ENCODE data around the gene CRK. TPM values are rescaled to one million over a fixed set of nuclear protein-coding genes. Genes with fewer than 3 reads are reported as not detected.
"Not testable (repeated sequence)": the region's sequence is repeated elsewhere in the genome, so short reads cannot be mapped to it uniquely, and the experiment has no call there.

CRK gene
- polyA plus RNA-seq, 10 donors, result 33.0 to 50.1 (median 43.0) TPM

- DNase-seq, result no peak
Observed at GRCh38 chr17:1470071-1470754, 14.2 kb upstream of the CRK start.

- no peak for DNase-seq
Observed at GRCh38 chr17:1469231-1469852, 13.3 kb upstream of the CRK start.

- peak in 1 of 3 donors; percentile 49 for DNase-seq
Observed at GRCh38 chr17:1467898-1468492, 12.0 kb upstream of the CRK start.

GRCh38 chr17:1467258-1467657 lies 11.2 kb upstream of the CRK start:
- no peak for DNase-seq

GRCh38 chr17:1464186-1464585 lies 8.2 kb upstream of the CRK start:
- DNase-seq, result no peak

GRCh38 chr17:1462164-1463112 lies 6.4 kb upstream of the CRK start:
- DNase-seq, result no peak

GRCh38 chr17:1461198-1461944 lies 5.3 kb upstream of the CRK start:
- no peak for DNase-seq

- no peak for DNase-seq
Observed at GRCh38 chr17:1460233-1460632, 4.2 kb upstream of the CRK start.

GRCh38 chr17:1455291-1455796 lies 688 bp downstream of the CRK start:
- DNase-seq, result peak; percentile 43 to 87 (median 74)

- no peak for DNase-seq
Observed at GRCh38 chr17:1454541-1454940, 1.5 kb downstream of the CRK start.

GRCh38 chr17:1453694-1454093 lies 2.3 kb downstream of the CRK start:
- not testable (repeated sequence) for DNase-seq

- no peak for DNase-seq
Observed at GRCh38 chr17:1452836-1453235, 3.2 kb downstream of the CRK start.

- not testable (repeated sequence) for DNase-seq
Observed at GRCh38 chr17:1450261-1450660, 5.8 kb downstream of the CRK start.

- DNase-seq, result no peak
Observed at GRCh38 chr17:1449412-1449967, 6.5 kb downstream of the CRK start.

- no peak for DNase-seq
Observed at GRCh38 chr17:1447052-1447451, 9.0 kb downstream of the CRK start.

- DNase-seq, result no peak
Observed at GRCh38 chr17:1446201-1446600, 9.8 kb downstream of the CRK start.

GRCh38 chr17:1445695-1446094 lies 10.3 kb downstream of the CRK start:
- not testable (repeated sequence) for DNase-seq

GRCh38 chr17:1442721-1443120 lies 13.3 kb downstream of the CRK start:
- not testable (repeated sequence) for DNase-seq

GRCh38 chr17:1442187-1442586 lies 13.8 kb downstream of the CRK start:
- DNase-seq, result no peak

- no peak for DNase-seq
Observed at GRCh38 chr17:1440921-1441320, 15.1 kb downstream of the CRK start.

GRCh38 chr17:1438593-1439083 lies 17.4 kb downstream of the CRK start:
- DNase-seq, result peak in 1 of 3 donors; percentile 35

Measured in muscle of back (tissue), 11 donors.